Measurements from ENCODE around the gene LALBA.

- TF ChIP-seq CTCF (IDR thresholded peaks at IDR 0.05) = no peak
- TF ChIP-seq POLR2A (IDR thresholded peaks at IDR 0.05) = no peak
Observed at GRCh38 chr12:48536602-48537001, 33.2 kb downstream of the LALBA start.
